ENCODE data around the gene ST8SIA4. TPM values are rescaled to one million over a fixed set of nuclear protein-coding genes. Genes with fewer than 3 reads are reported as not detected.

The ST8SIA4 gene
- total RNA-seq, 1 donor from 2014 or later, result 5.9 TPM

DNA sequence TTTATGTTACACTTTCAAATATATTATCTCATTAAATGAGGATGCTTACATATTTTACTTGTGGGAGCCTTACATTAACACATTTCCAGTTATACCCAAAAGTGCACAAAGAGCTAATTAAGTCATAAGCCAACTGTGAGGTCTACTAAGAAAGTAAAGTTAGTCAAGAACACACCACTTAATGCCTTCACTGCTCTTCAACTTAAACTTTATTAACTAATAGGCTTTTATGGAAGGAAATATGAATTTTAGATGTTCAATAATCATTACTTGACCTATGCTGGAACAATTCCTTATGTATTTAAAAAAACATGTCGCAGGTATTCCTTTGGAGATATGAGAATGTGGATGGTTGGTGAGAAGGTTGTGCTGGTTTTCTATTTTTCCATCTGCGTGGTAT is 3.4 kb downstream of the ST8SIA4 start:
- Mint-ChIP-seq H3K27me3 (ENCODE audit: low read depth) (peaks cover 48% of the 10 kb centered on the region), H3K4me1 (peaks cover 38% of the 10 kb centered on the region), H3K36me3 (ENCODE audit: low read depth) (no peaks in the 10 kb centered on the region), H3K27ac (ENCODE audit: unreplicated experiment) (no peak overlapping the region), H3K9me3 (no peaks in the 10 kb centered on the region), H3K4me3 (peak overlapping the region; percentile 86)
- TF ChIP-seq, protein P1, sequence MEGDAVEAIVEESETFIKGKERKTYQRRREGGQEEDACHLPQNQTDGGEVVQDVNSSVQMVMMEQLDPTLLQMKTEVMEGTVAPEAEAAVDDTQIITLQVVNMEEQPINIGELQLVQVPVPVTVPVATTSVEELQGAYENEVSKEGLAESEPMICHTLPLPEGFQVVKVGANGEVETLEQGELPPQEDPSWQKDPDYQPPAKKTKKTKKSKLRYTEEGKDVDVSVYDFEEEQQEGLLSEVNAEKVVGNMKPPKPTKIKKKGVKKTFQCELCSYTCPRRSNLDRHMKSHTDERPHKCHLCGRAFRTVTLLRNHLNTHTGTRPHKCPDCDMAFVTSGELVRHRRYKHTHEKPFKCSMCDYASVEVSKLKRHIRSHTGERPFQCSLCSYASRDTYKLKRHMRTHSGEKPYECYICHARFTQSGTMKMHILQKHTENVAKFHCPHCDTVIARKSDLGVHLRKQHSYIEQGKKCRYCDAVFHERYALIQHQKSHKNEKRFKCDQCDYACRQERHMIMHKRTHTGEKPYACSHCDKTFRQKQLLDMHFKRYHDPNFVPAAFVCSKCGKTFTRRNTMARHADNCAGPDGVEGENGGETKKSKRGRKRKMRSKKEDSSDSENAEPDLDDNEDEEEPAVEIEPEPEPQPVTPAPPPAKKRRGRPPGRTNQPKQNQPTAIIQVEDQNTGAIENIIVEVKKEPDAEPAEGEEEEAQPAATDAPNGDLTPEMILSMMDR (conservative IDR thresholded peaks at IDR 0.05), result no peak
- DNase-seq (ENCODE audit: low read depth, low spot score), result no peak

DNA sequence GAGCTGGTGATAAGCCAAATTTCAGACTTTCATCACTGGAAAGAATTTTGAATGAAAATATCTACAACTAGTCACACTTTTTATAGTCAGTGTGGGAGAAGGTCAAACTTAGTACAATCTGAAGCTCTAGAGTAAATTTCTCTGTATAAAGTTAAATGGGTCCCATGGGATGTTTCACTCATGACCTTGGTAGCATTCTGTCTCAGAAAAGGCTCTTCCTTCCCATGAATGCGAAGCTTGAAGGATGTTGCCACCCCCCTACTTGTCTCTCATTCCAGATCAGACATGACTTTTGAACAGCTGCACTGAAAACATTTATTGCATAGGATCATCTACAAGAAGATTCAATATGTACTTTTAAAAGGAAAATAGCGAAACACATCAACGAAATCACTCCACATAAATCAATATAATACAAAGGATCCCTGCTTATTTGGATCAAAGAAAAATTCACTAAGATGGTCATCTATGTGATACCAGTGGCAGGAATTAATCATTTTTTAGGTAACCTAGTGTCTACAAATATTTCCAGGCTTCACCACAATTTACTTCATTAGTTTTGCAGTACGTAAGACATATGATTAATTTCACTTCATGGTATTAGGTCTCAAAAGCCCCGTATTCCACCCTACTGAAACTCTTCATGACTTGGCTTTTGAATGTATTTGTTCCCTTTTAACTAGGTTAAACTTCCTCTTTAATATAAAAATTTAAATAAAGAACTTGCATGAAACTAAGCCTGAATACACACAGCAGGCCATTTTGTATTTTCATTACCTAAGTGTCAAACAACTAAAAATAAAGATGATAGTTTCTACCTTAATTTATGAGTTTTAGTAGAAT is 4.4 kb downstream of the ST8SIA4 start:
- Mint-ChIP-seq H3K27ac (ENCODE audit: unreplicated experiment) (no peak overlapping the region), H3K4me1 (peaks cover 30% of the 10 kb centered on the region), H3K4me3 (peak overlapping the region; percentile 27), H3K27me3 (ENCODE audit: low read depth) (peaks cover 39% of the 10 kb centered on the region), H3K9me3 (no peaks in the 10 kb centered on the region), H3K36me3 (ENCODE audit: low read depth) (no peaks in the 10 kb centered on the region)
- TF ChIP-seq, protein P1 (conservative IDR thresholded peaks at IDR 0.05), result no peak
- DNase-seq (ENCODE audit: low read depth, low spot score), result no peak

- H3K36me3 Mint-ChIP-seq (ENCODE audit: low read depth), result no peaks in the 10 kb centered on the region
Observed at GRCh38 chr5:100896054-100896453, 7.0 kb downstream of the ST8SIA4 start.

GRCh38 chr5:100890461-100891008 is 12.5 kb downstream of the ST8SIA4 start:
- Mint-ChIP-seq H3K27me3 (ENCODE audit: low read depth) (no peaks in the 10 kb centered on the region), H3K36me3 (ENCODE audit: low read depth) (peaks cover 3% of the 10 kb centered on the region), H3K27ac (ENCODE audit: unreplicated experiment) (no peak overlapping the region), H3K4me3 (no peak overlapping the region), H3K9me3 (no peaks in the 10 kb centered on the region), H3K4me1 (no peaks in the 10 kb centered on the region)
- DNase-seq (ENCODE audit: low read depth, low spot score), result no peak
- TF ChIP-seq, protein P1 (conservative IDR thresholded peaks at IDR 0.05), result no peak

More at GRCh38 chr5:100896054-100896453, 7.0 kb downstream of the ST8SIA4 start:
- TF ChIP-seq, protein P1 (conservative IDR thresholded peaks at IDR 0.05), result no peak
- H3K27ac Mint-ChIP-seq (ENCODE audit: unreplicated experiment), result no peak overlapping the region
- peak overlapping the region; percentile 9 for H3K4me3 Mint-ChIP-seq
- H3K27me3 Mint-ChIP-seq (ENCODE audit: low read depth), result peaks cover 14% of the 10 kb centered on the region
- H3K9me3 Mint-ChIP-seq, result no peaks in the 10 kb centered on the region
- no peak for DNase-seq (ENCODE audit: low read depth, low spot score)
- H3K4me1 Mint-ChIP-seq, result peaks cover 6% of the 10 kb centered on the region

DNA sequence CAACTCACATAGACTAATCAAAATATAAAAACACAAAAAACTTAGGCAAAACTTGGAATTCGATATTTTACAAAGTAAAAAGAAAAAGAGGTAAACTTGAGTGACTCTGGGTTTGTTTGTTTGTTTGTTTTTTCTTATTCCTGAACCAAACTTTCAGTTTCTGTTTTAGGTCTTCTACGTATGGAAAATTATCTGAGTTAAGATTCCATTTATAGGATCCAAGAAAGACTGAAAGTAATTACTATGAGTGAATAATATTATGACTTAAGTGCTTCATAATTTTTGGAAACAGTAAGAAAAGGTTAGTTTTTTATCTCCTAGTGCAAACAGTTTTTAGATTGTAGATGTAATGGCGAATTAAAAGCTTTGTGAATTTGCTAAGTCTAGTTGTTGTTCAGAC is 13.2 kb downstream of the ST8SIA4 start:
- H3K27me3 Mint-ChIP-seq (ENCODE audit: low read depth), result no peaks in the 10 kb centered on the region
- no peaks in the 10 kb centered on the region for H3K4me1 Mint-ChIP-seq
- H3K9me3 Mint-ChIP-seq, result no peaks in the 10 kb centered on the region

More for the DNA sequence above, 13.2 kb downstream of the ST8SIA4 start:
- TF ChIP-seq, protein P1 (conservative IDR thresholded peaks at IDR 0.05), result no peak
- peaks cover 3% of the 10 kb centered on the region for H3K36me3 Mint-ChIP-seq (ENCODE audit: low read depth)
- no peak overlapping the region for H3K4me3 Mint-ChIP-seq
- no peak for DNase-seq (ENCODE audit: low read depth, low spot score)
- no peak overlapping the region for H3K27ac Mint-ChIP-seq (ENCODE audit: unreplicated experiment)

Data from neural crest cell (in vitro differentiated cells).